Peyer's patch (tissue), 4 donors: ENCODE data around the gene ETS2. TPM values are rescaled to one million over a fixed set of nuclear protein-coding genes. Genes with fewer than 3 reads are reported as not detected.

ENCODE experiments used
- DNase-seq, 3 donors: peaks; one replicate each; pipeline ENCODE4 v3.0.0-alpha.2; 2017 to 2019
- H3K27ac ChIP-seq, 4 donors: fragments of 200-600 bp; sonication (generic); one replicate each; pipeline ENCODE4 v1.5.1; 2016 to 2019
- H3K27me3 ChIP-seq, 2 donors: fragments of 200-600 bp; sonication (generic); one replicate each; pipeline ENCODE4 v1.5.1; 2019
- H3K36me3 ChIP-seq, 3 donors: fragments of 200-600 bp; sonication (generic); one replicate each; pipeline ENCODE4 v1.5.1; 2016 to 2019
- H3K4me1 ChIP-seq, 4 donors: fragments of 200-600 bp; sonication (generic); one replicate each; pipeline ENCODE4 v1.5.1; 2016 to 2019
- H3K4me3 ChIP-seq, 4 donors: fragments of 200-600 bp; sonication (generic); 1 replicate in 3 of 4; 2 replicates in 1 of 4; pipeline ENCODE4 v1.5.1; 2016 to 2019; ENCODE audit warnings: mild to moderate bottlenecking in 1 of 4
- H3K9me3 ChIP-seq, 4 donors: fragments of 200-600 bp; sonication (generic); one replicate each; pipeline ENCODE4 v1.5.1; 2016 to 2019; ENCODE audit warnings: mild to moderate bottlenecking in 1 of 4
- POLR2A ChIP-seq, 2 donors: fragments of 450-650 bp; IDR thresholded peaks; one replicate each; pipeline ENCODE4 v1.5.1; 2017; ENCODE audit warnings: antibody characterized with exemption in 2 of 2, mild to moderate bottlenecking in 2 of 2, moderate library complexity in 2 of 2
- total RNA-seq, 4 donors: library from RNA; depleted of rRNA; stranded (reverse); fragments of >200 nt; gene quantifications; one replicate each; pipeline ENCODE4 v1.1.0, GENCODE V29; 2016
- TF ChIP-seq, protein P1 (sequence below), 6 experiments: fragments of 450-650 bp in 4 of 6; fragments of 200-600 bp in 2 of 6; sonication (generic) in 1 of 6; IDR thresholded peaks; one replicate each; pipeline ENCODE4 v1.5.1; 2017 to 2019; ENCODE audit warnings: antibody characterized with exemption in 6 of 6, mild to moderate bottlenecking in 3 of 6, moderate library complexity in 1 of 6

The ETS2 gene
- total RNA-seq, 4 donors from 2014 or later: 127 to 186 (median 147) TPM

DNA sequence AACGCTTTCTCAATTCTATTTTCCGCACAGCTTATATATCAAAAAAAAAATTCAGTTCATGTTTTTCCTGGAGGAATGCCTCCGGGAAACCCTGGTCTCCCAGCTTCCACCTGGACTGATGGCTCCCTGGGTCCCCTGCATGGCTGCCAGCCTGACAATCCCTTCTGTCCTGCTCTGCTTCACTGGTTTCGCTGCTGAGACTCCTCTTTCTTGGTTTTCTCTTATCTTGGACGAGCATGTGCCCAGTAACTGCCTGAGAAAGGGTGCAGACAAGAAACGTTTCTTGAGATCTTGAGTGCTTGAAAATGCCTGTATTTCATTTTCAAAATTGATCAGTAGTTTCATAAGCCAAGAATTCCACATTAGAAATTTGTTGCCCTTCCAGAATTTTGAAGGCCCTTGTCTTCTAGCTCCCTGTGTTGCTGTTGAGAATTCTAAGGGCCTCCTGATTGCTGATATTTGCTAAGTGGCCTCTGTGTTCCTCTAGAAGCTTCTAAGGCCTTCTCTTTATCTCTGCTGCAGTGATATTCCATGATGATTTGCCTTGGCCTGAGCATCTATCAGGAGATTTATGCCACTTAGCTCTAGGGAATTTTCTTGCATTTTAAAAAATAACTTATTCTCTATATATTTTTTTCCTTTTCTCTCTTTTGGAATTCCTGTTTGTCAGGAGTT lies 44.7 kb downstream of the ETS2 start:
- Histone ChIP-seq H3K36me3 (no peaks in the 10 kb centered on the region), H3K27me3 (no peaks in the 10 kb centered on the region), H3K9me3 (no peaks in the 10 kb centered on the region), H3K4me3 (no peak overlapping the region), H3K27ac (peak overlapping the region in 1 of 4 donors; percentile 28), H3K4me1 (no peaks in the 10 kb centered on the region)
- TF ChIP-seq POLR2A (IDR thresholded peaks at IDR 0.05): no peak
- no peak for DNase-seq

DNA sequence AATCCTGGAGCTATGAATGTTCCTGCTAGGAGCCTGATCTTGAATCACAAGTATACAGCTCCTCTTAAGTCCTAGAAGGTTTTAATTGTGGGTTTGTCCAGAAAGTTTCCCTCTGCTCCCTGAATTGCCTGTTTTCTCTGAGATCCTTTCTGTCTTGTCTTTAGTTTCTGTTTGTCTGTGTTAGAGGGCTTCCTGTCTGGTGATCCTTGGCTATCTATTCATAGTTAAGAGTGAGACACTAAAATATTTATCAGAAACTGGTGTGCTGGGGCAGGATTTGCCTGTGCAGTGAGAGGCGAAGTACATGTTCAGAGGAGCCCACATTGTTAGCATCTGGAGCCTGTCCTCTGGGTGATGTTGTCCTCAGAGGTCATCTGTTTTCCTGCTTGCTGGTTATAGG lies 45.4 kb downstream of the ETS2 start:
- Histone ChIP-seq H3K27me3 (no peaks in the 10 kb centered on the region), H3K4me3 (no peak overlapping the region), H3K4me1 (no peaks in the 10 kb centered on the region), H3K9me3 (no peaks in the 10 kb centered on the region), H3K36me3 (no peaks in the 10 kb centered on the region), H3K27ac (no peak overlapping the region)
- no peak for TF ChIP-seq POLR2A (IDR thresholded peaks at IDR 0.05)
- TF ChIP-seq, protein P1, sequence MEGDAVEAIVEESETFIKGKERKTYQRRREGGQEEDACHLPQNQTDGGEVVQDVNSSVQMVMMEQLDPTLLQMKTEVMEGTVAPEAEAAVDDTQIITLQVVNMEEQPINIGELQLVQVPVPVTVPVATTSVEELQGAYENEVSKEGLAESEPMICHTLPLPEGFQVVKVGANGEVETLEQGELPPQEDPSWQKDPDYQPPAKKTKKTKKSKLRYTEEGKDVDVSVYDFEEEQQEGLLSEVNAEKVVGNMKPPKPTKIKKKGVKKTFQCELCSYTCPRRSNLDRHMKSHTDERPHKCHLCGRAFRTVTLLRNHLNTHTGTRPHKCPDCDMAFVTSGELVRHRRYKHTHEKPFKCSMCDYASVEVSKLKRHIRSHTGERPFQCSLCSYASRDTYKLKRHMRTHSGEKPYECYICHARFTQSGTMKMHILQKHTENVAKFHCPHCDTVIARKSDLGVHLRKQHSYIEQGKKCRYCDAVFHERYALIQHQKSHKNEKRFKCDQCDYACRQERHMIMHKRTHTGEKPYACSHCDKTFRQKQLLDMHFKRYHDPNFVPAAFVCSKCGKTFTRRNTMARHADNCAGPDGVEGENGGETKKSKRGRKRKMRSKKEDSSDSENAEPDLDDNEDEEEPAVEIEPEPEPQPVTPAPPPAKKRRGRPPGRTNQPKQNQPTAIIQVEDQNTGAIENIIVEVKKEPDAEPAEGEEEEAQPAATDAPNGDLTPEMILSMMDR (IDR thresholded peaks at IDR 0.05): no peak
- no peak for DNase-seq

DNA sequence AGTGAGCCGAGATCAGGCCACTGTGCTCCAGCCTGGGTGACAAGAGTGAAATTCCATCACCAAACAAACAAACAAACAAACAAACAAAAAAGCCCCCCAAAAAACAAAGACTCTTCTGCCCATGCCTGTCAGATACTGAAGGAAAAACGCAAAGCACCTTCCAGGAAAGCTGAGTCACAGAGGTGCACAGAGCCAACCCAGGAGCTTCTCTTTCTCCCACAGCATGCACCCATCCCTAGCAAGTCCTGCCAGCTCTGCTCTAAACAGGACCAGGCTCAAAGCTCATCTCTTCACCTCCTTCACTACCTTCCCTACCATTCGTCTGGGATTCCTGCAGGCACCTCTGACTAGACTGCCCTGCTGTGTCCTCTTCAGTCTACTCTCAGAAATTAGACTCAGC lies 46.5 kb downstream of the ETS2 start:
- Histone ChIP-seq H3K27me3 (no peaks in the 10 kb centered on the region), H3K4me1 (no peaks in the 10 kb centered on the region), H3K9me3 (no peaks in the 10 kb centered on the region), H3K36me3 (no peaks in the 10 kb centered on the region), H3K4me3 (no peak overlapping the region), H3K27ac (no peak overlapping the region)
- no peak for TF ChIP-seq POLR2A (IDR thresholded peaks at IDR 0.05)
- TF ChIP-seq, protein P1 (IDR thresholded peaks at IDR 0.05): no peak
- no peak for DNase-seq

DNA sequence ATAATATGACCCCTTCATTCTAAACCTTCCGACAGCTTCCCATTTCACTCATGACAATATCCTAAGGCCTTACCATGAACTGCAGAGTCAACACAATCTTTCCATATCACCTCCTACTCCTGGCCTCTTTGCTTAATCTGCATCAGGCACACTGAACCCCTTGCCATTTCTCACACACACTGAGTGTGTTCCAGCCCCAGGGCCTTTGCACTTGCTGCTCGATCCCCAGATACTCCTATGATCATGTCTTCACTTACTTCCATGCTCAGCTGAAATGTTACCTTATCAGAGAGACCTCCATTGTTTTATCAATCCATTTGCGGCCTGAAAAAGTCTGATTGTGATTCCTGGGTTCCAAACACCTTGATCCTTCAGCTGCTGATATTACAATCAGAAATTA lies 47.0 kb downstream of the ETS2 start:
- Histone ChIP-seq H3K4me3 (no peak overlapping the region), H3K27me3 (no peaks in the 10 kb centered on the region), H3K9me3 (no peaks in the 10 kb centered on the region), H3K36me3 (no peaks in the 10 kb centered on the region), H3K27ac (no peak overlapping the region), H3K4me1 (no peaks in the 10 kb centered on the region)
- no peak for DNase-seq
- no peak for TF ChIP-seq POLR2A (IDR thresholded peaks at IDR 0.05)
- TF ChIP-seq, protein P1 (IDR thresholded peaks at IDR 0.05): no peak

DNA sequence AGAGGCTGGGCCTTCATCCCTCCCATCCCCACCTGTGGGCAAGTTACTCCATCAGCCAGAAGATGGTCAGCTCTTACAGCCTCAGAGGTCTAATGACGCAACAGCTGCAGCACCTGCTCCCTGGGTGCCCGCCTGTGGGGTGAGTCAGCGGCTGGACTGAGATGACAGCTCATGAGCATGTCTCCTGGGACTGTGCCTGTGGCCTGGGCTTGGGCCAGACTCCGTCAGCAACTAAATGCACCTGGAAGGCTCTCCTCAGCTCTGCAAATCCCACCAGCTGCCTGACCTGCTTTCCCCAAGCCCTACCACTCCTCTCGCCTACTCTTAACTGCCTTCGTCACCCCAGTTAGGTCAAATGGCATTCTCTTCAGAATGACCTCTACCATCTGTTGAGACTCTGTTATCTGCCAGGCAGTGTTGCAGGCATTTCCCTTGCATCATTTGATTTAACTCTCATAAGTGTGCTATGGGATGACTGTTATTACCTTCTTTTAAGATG lies 47.7 kb downstream of the ETS2 start:
- no peaks in the 10 kb centered on the region for H3K4me1 ChIP-seq
- TF ChIP-seq, protein P1 (IDR thresholded peaks at IDR 0.05): no peak
- no peak for TF ChIP-seq POLR2A (IDR thresholded peaks at IDR 0.05)
- no peaks in the 10 kb centered on the region for H3K27me3 ChIP-seq
- H3K4me3 ChIP-seq: no peak overlapping the region
- DNase-seq: peak in 1 of 3 donors; percentile 67
- no peaks in the 10 kb centered on the region for H3K9me3 ChIP-seq
- H3K27ac ChIP-seq: peak overlapping the region in 1 of 4 donors; percentile 25
- no peaks in the 10 kb centered on the region for H3K36me3 ChIP-seq

- no peak overlapping the region for H3K4me3 ChIP-seq
- DNase-seq: no peak
- no peaks in the 10 kb centered on the region for H3K4me1 ChIP-seq
- H3K36me3 ChIP-seq: no peaks in the 10 kb centered on the region
- no peak overlapping the region for H3K27ac ChIP-seq
- no peak for TF ChIP-seq POLR2A (IDR thresholded peaks at IDR 0.05)
- TF ChIP-seq, protein P1 (IDR thresholded peaks at IDR 0.05): no peak
- no peaks in the 10 kb centered on the region for H3K9me3 ChIP-seq
- H3K27me3 ChIP-seq: no peaks in the 10 kb centered on the region
These were observed 51.6 kb downstream of the ETS2 start for GRCh38 chr21:38857152-38857825.
